Breast epithelium (tissue), 3 donors: ENCODE data around the gene MYD88.

Experiments
- CTCF ChIP-seq, 3 donors: fragments of 450-650 bp; IDR thresholded peaks; one replicate each; pipeline ENCODE4 v1.5.1; 2016 to 2017; ENCODE audit warnings: antibody characterized with exemption in 3 of 3, mild to moderate bottlenecking in 3 of 3, moderate library complexity in 3 of 3
- POLR2AphosphoS5 ChIP-seq, 3 donors: sonication (generic); formaldehyde crosslinking; IDR thresholded peaks; one replicate each; pipeline ENCODE4 v1.6.1; 2017; ENCODE audit warnings: antibody characterized with exemption in 3 of 3

GRCh38 chr3:38115645-38116427 is 22.6 kb upstream of the MYD88 start:
- TF ChIP-seq CTCF (IDR thresholded peaks at IDR 0.05) (no peak), POLR2AphosphoS5 (IDR thresholded peaks at IDR 0.05) (no peak)
